Muscle layer of colon (tissue), 2 donors: ENCODE measurements around the gene TMEM164.

Experiments
- H3K27ac ChIP-seq: one replicate; pipeline ENCODE4 v1.7.0; 2013; ENCODE audit warnings: low read depth, mild to moderate bottlenecking, low read length, moderate library complexity
- H3K27me3 ChIP-seq, 2 donors: one replicate each; pipeline ENCODE4 v1.7.0; 2013; ENCODE audit warnings: low read length in 2 of 2, mild to moderate bottlenecking in 2 of 2; ENCODE audit not compliant: insufficient read depth in 2 of 2, control insufficient read depth in 1 of 2
- H3K36me3 ChIP-seq: one replicate; pipeline ENCODE4 v1.7.0; 2013; ENCODE audit warnings: mild to moderate bottlenecking, low read length; ENCODE audit not compliant: insufficient read depth
- H3K4me1 ChIP-seq: one replicate; pipeline ENCODE4 v1.7.0; 2013; ENCODE audit warnings: mild to moderate bottlenecking, low read length; ENCODE audit not compliant: insufficient read depth
- H3K4me3 ChIP-seq, 2 donors: one replicate each; pipeline ENCODE4 v1.7.0; 2013; ENCODE audit warnings: low read length in 2 of 2, low read depth in 1 of 2, mild to moderate bottlenecking in 1 of 2, moderate library complexity in 1 of 2
- H3K9ac ChIP-seq: one replicate; pipeline ENCODE4 v1.7.0; 2013; ENCODE audit warnings: low read length
- H3K9me3 ChIP-seq: one replicate; pipeline ENCODE4 v1.7.0; 2013; ENCODE audit warnings: mild to moderate bottlenecking, low read length
- donor health status: abdominal sarcoma.
- donor health status: Adenocarcinoma of cecum.

The TMEM164 gene

DNA sequence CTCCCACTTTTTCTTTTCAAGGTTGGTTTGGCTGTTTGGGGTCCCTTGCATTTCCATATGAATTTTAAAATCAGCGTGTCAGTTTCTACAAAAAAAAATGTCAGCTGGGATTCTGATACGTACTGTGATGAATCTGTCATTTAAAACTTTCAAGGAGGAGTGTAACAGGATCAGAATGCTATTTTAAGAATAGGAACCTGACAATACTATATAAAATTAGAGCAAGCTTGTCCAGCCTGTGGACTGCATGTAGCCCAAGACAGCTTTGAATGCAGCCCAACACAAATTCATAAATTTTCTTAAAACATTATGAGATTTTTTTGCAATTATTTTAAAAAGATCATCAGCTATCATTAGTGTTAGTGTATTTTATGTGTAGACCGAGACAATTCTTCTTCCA is 56.5 kb downstream of the TMEM164 start:
- Histone ChIP-seq H3K4me3 (no peak overlapping the region), H3K4me1 (no peaks in the 10 kb centered on the region), H3K9me3 (no peaks in the 10 kb centered on the region), H3K27me3 (no peaks in the 10 kb centered on the region), H3K9ac (no peak overlapping the region), H3K27ac (no peak overlapping the region), H3K36me3 (no peaks in the 10 kb centered on the region)

DNA sequence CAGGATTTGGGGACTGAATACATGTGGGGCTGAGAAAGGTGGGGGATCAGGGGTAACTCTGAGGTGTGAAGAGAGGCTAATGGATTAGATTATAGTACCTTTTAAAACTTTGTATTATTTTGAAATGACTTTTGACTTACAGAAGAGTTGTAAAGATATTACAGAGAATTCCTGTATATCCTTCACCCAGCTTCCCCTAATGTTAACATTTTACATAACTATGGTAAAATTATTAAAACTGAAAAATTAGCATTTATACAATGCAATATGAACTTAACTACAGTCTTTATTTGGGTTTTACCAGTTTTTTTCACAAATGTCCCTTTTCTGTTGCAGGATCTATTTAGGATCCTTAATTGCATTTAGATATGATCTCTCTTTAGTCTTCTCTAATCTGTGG is 57.4 kb downstream of the TMEM164 start:
- no peak overlapping the region for H3K27ac ChIP-seq
- no peaks in the 10 kb centered on the region for H3K27me3 ChIP-seq

DNA sequence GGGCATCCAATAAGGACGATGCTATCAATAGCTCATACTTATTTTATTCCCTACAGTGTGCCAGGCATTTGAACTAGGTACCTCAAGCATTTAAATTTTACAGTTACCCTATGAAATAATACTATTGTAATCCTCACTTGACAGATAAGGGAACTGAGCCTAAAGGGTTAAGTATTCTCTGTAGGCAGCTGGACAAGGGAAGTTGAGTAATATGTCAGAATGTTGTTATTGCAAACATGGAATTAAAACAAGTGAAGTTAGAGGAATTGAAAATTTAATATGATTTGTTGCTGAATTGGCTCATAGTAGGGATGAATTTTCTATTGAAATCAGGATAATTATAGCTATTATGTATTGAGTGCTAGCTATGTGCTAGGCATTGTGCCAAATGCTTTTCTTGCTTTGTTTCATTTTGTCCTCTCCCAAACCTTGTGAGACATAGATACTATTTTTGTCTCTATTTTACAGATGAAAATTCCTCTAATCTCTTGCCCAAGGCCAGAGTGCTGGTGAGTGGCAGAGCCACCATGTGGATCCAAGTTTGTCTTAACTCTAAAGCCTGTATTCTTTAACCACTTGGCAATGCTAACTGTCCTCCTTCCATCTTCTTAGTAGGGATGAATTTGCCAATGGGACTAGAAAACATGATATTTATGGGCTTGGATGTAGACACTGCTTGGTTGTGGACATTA is 58.1 kb downstream of the TMEM164 start:
- no peaks in the 10 kb centered on the region for H3K4me1 ChIP-seq
- H3K9me3 ChIP-seq = no peaks in the 10 kb centered on the region
- no peak overlapping the region for H3K4me3 ChIP-seq
- no peak overlapping the region for H3K27ac ChIP-seq
- H3K36me3 ChIP-seq = no peaks in the 10 kb centered on the region
- no peaks in the 10 kb centered on the region for H3K27me3 ChIP-seq
- H3K9ac ChIP-seq = no peak overlapping the region

More for the DNA sequence above, 57.4 kb downstream of the TMEM164 start:
- no peak overlapping the region for H3K9ac ChIP-seq
- H3K36me3 ChIP-seq = no peaks in the 10 kb centered on the region
- no peaks in the 10 kb centered on the region for H3K9me3 ChIP-seq
- no peak overlapping the region for H3K4me3 ChIP-seq
- H3K4me1 ChIP-seq = no peaks in the 10 kb centered on the region

DNA sequence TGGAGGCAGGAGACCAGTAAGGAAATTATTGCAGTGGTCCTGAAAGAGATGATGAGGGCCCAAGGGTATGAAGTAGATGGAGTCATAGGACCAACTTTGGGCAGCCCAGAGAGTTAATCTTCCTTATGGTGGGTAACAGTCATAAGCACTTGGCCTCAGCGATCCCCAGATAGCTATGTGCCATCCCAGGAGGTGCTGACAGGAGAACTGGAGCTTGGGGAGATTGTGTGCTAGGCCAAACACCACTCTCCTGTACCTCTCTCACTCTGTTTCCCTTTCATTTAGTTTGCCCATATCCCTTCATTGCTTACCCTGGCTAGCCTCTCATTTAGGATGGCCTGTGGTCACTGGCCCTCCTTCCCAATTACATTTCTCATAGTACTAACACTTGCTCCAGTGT is 60.0 kb downstream of the TMEM164 start:
- no peaks in the 10 kb centered on the region for H3K4me1 ChIP-seq

DNA sequence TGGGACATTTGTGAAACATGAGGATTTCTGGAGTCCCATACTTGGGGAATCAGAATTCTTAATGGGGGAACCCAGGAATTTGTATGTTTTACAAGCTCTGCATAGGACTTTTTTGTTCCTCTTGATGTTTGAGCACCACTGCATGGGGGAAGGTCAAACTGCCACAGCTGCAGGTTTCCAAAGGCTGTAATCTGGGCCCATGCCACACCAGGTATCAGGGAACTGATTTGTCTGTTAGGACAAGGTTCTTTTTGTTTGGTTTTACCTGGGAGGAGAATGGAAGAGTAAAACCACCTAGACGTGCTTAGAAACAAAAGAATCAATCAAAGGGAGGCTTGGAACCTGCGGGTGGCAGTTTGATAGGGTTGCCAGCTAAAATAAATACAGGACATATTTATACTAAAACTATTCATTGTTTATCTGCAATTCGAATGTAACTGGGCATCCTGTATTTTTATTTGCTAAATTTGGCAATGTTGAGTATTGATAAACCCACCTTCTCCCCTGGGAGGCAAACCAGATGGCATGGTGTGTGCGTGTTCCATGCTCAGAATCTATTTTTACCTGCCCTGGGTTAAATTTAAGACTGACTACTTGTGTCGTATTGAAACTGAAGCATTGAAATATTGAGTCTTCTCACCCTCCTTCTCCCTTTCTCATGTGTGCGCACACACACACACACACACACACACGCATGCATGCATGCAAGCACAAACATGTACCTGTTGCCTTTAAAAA is 63.7 kb downstream of the TMEM164 start:
- Histone ChIP-seq H3K27ac (no peak overlapping the region), H3K27me3 (peaks cover 0 to 4% of the 10 kb centered on the region in 2 donors), H3K9me3 (no peaks in the 10 kb centered on the region), H3K4me3 (no peak overlapping the region), H3K36me3 (no peaks in the 10 kb centered on the region), H3K4me1 (no peaks in the 10 kb centered on the region), H3K9ac (no peak overlapping the region)

More for the DNA sequence above, 60.0 kb downstream of the TMEM164 start:
- H3K27ac ChIP-seq = no peak overlapping the region
- H3K27me3 ChIP-seq = no peaks in the 10 kb centered on the region
- H3K9ac ChIP-seq = no peak overlapping the region
- no peaks in the 10 kb centered on the region for H3K36me3 ChIP-seq
- no peak overlapping the region for H3K4me3 ChIP-seq
- no peaks in the 10 kb centered on the region for H3K9me3 ChIP-seq

DNA sequence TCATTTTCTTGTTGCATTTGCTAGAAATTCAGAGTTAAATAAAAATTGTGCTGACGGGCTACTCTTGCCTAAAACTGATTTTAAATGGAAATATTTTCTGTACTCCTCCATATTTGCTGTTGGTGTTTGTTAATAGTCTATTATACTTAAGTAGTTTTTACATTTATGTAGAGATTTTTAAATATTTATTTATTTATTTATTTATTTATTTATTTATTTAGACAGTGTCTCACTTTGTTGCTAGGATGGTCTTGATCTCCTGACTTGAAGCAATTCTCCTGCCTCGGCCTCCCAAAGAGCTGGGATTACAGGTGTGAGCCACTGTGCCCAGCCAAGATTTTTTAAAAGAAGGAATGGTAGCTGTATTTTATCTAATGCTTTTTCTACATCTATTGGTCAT is 68.1 kb downstream of the TMEM164 start:
- H3K27me3 ChIP-seq = peaks cover 0 to 4% of the 10 kb centered on the region in 2 donors
- H3K9ac ChIP-seq = no peak overlapping the region
- H3K36me3 ChIP-seq = no peaks in the 10 kb centered on the region
- no peaks in the 10 kb centered on the region for H3K4me1 ChIP-seq
- H3K9me3 ChIP-seq = no peaks in the 10 kb centered on the region
- H3K27ac ChIP-seq = no peak overlapping the region
- H3K4me3 ChIP-seq = no peak overlapping the region

DNA sequence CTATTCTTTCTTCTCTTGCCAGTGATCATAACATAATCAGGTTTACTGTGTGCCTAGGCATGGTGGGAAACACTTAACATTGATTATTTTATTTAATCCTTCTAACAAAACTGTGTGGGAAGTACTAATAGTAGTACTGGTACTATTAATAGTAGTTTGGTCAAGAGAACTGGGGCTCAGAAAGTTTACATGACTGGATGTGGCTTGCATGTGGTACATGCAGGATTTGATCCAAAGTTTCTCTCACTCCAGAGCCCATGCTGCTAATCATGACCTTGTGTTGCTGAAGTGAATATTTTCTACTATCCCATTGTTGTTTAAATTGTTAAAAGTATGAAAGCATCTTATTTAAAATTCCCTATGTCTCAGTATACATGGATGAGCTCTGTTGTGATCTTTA is 78.4 kb downstream of the TMEM164 start:
- Histone ChIP-seq H3K9ac (no peak overlapping the region), H3K4me3 (no peak overlapping the region), H3K36me3 (no peaks in the 10 kb centered on the region), H3K27me3 (no peaks in the 10 kb centered on the region), H3K4me1 (no peaks in the 10 kb centered on the region), H3K27ac (no peak overlapping the region), H3K9me3 (no peaks in the 10 kb centered on the region)

DNA sequence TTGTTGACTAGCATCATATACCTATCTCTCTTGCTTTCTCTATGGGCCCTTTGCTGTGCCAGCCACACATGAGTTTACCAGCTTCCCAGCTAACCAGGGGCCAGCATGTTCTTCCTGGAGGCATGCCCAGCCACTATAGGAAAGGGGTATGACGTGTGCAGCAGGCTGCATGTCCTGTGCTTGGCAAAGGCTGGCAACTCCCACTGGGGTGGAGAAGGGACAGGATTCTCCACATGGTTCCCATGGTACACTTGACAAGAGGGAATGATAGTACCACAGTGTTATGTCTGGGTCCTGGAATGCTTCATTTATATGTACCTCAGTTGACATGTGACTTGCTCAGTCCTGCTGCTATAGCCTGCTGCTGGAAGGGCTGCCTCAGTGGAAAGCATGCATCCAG is 78.8 kb downstream of the TMEM164 start:
- Histone ChIP-seq H3K27me3 (no peaks in the 10 kb centered on the region), H3K27ac (no peak overlapping the region), H3K4me3 (no peak overlapping the region), H3K9me3 (no peaks in the 10 kb centered on the region), H3K36me3 (no peaks in the 10 kb centered on the region), H3K9ac (no peak overlapping the region), H3K4me1 (no peaks in the 10 kb centered on the region)

DNA sequence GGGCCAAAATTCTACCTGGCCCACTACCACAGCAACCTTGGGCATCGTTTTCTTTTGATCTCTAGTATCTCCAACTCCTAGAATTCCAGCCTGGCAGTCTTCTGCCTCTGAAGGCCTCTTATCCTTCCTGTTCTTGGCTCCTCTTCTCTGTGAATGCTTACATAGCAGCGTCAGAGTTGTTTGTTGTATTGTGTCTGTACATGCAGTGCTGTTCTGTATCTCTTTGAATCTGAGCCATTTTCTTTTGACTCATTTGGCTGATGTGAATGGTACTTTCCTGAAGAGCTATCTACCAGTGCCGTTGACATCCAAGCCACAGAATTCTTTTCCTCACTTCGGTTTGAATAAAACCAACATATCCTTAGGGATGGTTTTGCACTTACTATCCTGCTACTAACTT is 79.2 kb downstream of the TMEM164 start:
- no peak overlapping the region for H3K4me3 ChIP-seq
- H3K27ac ChIP-seq = no peak overlapping the region
- no peaks in the 10 kb centered on the region for H3K27me3 ChIP-seq
- no peak overlapping the region for H3K9ac ChIP-seq
- H3K9me3 ChIP-seq = no peaks in the 10 kb centered on the region
- H3K4me1 ChIP-seq = no peaks in the 10 kb centered on the region
- no peaks in the 10 kb centered on the region for H3K36me3 ChIP-seq

DNA sequence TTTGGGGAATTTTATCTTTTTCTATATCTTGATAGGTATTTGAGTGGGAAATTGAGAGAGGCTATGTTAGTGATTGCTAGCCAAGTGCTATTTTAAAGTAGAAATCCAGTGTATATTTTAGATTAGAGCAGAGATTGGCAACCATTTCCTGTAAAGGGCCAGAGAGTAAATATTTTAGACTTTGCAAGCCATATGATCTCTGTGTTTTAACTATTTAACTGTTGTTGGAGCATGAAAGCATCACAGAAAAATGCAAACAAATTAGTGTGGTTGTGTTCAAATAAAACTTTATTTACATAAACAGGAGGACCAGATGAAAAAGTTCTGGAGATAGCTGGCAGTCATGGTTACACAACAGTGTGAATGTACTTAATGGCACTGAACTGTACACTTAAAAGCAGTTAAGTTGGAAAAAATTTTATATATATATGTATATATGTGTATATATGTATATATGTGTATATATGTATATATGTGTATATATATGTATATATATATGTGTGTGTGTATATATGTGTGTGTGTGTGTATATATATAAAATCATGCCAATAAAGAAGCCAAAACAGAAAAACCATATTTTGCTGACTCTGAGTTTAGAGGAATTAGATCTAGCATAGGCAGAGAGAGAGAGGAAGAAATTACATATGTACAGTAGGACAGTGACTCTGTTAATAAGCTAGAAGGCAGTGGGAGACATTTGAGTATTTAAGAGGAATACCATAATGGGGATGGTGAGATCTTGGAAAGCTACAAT is 83.4 kb downstream of the TMEM164 start:
- no peaks in the 10 kb centered on the region for H3K27me3 ChIP-seq
- no peaks in the 10 kb centered on the region for H3K9me3 ChIP-seq
- no peaks in the 10 kb centered on the region for H3K4me1 ChIP-seq
- H3K36me3 ChIP-seq = no peaks in the 10 kb centered on the region
- no peak overlapping the region for H3K4me3 ChIP-seq
- no peak overlapping the region for H3K27ac ChIP-seq
- H3K9ac ChIP-seq = no peak overlapping the region

DNA sequence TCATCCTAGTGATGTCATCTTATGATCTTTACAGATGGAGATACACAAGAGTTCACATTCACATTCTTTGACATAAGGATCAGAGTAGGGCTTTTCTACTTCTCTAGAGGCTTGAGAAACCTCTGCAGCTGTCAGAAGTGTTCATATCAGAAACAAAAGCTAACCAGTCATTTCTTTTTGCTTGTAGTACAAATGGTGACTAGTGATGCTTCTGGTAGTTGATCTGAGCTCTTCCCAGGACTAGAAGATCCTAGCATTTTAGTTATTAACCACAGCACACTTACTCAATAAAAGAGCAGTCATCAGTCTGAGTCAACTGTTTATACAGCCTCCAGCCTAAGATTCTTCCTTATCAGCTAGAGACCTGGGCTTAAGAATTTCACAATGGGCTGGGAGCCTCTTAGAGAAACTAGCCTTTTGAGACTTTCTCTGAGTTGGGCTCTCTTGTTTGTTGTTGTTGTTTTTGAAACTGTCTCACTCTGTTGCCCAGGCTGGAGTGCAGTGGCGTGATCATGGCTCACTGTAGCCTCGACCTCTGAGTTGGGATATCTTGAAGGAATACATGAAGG is 84.1 kb downstream of the TMEM164 start:
- Histone ChIP-seq H3K27me3 (no peaks in the 10 kb centered on the region), H3K9me3 (no peaks in the 10 kb centered on the region), H3K27ac (no peak overlapping the region), H3K9ac (no peak overlapping the region), H3K36me3 (no peaks in the 10 kb centered on the region), H3K4me3 (no peak overlapping the region), H3K4me1 (no peaks in the 10 kb centered on the region)
